NCI-H2227 (cell line): ENCODE data around the gene MARVELD3.
"Not testable (repeated sequence)": the region's sequence is repeated elsewhere in the genome, so short reads cannot be mapped to it uniquely, and the experiment has no call there.

ENCODE experiments used
- DNase-seq: peaks from one replicate; lab custom pipeline; 2025; ENCODE audit not compliant: unreplicated experiment; lab: John Stamatoyannopoulos, UW

The MARVELD3 gene

DNA sequence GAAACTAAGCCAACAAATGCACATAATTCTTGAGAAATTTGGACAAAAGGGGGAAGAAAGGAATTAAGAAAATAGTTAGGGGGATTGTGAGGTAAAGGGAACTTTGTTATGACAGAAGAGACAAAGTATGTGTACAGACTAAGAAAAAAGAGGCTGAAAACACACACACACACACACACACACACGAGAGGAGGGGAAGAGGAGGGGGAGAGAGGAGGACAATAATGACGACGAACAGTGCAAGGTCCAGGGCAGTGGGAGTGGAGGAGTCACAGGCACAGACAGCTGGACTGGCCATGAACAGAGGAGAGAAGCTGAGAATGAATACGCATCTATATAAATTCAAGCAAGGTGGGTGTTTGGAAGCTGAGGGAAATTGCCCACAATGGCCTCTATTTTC lies 44.6 kb downstream of the MARVELD3 start:
- DNase-seq = no peak

GRCh38 chr16:71671165-71671564 lies 45.2 kb downstream of the MARVELD3 start:
- DNase-seq = no peak

- DNase-seq = no peak
Measured at GRCh38 chr16:71672125-71672524, 46.1 kb downstream of the MARVELD3 start.

DNA sequence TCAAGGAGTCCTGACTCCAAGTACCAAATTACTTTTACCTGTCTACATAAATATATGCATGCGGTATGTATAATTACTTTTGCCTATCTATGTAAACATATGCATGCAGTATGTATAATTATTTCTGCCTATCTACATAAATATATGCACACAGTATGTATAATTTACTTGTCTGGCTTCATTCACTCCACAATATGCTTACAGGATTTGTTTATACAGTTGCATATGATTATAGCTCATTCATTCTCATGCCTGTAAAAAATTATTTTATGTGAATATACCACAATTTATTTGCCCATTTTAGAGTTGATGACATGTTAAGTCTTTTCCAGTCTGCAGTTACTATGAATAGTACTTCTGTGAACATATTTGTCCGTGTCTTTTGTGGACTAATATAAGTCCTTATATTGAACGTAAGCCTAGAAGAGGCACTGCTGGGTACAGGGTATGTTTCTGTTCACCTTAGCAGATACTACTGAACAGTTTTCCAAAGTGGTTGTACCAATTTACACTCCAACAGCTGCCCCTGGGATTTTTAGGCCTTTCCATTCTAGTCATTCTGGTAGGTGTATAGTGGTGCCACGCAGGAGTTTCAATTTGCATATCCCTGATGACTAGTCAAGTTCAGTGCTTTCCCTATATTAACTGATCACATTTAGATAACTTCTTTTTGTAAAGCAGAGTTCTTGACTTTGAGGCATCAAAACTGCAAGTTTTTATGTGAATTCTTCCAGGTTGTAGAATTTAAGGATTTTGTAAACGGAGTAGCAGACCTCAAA lies 47.0 kb downstream of the MARVELD3 start:
- DNase-seq = no peak

DNA sequence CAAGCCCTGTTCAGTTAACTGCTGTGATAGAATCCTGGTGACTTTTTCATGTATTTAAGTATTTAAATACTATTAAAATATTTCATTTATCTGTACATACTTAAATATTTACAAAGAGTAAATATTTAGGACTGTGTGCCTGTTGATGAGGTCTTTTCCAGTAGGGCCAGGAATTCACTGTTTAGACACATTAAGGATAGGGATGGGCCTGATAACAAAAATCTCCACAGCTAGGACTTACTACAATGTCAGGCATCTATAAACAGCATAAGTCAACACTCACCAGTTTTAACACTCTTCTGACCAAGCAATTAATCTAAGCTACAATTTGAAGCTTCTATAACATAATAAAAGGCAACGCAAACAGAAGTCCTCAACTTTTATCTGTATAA lies 47.6 kb downstream of the MARVELD3 start:
- DNase-seq = no peak

DNA sequence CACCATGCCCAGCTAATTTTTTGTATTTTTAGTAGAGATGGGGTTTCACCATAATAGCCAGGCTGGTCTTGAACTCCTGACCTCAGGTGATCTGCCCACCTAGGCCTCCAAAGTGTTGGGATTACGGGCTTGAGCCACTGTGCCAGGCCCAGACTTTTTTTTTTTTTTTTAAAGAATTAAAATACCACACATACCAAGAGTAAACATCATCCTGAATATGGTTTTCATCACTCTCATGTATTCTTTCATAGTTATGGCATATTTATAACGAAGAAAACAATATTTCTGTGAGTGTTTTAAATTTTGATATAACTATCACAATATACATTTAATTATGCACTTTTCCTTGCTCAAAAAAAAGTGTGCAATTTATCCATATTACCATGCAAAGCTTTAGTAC lies 48.2 kb downstream of the MARVELD3 start:
- DNase-seq = no peak

GRCh38 chr16:71675380-71675779 lies 49.4 kb downstream of the MARVELD3 start:
- DNase-seq = no peak

DNA sequence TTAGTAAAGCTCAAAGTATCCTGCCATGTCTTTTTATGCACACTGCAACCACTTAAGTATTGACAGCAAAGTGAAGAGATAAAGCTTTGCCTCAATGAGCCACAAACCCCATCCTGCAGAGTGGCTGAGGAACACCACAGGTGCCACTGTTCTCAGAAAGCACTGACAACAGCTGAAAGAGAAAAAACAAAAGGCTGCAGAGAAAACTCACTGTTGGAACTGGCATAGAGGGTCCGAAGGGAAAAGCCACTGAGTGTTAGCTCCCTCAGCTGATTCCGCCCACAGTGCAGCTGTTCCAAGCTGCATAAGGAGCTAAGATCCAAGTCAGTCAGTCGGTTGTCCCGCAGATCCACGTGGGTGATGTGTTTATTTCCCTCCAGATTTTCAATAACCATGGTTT lies 50.3 kb downstream of the MARVELD3 start:
- DNase-seq = no peak

- no peak for DNase-seq
Measured at GRCh38 chr16:71681360-71681759, 55.4 kb downstream of the MARVELD3 start.

DNA sequence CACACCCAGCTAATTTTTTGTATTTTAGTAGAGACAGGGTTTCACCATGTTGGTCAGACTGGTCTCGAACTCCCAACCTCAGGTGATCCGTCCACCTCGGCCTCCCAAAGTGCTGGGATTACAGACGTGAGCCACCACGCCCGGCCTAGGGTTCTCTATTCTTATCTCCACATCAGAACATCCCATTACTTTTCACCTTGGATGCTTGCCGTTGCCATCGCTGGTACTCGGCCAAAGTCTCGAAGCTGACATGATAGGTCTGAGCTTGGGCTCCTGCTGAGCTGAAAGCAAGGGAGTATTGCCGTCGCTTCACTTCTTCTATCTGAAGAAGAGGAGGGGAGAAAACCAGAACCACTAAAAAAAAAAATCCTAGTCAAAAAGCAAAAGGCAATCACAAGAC lies 58.3 kb downstream of the MARVELD3 start:
- DNase-seq = not testable (repeated sequence)
